Fibroblast of villous mesenchyme (primary cell): Measurements from ENCODE around the gene RFLNA. TPM values are rescaled to one million over a fixed set of nuclear protein-coding genes. Genes with fewer than 3 reads are reported as not detected.

Experiments
- DNase-seq: peaks from one replicate; pipeline ENCODE4 v3.0.0-alpha.2; 2010; ENCODE audit warnings: low read depth
- H3K4me3 ChIP-seq: 2 replicates; pipeline ENCODE4 v1.5.1; 2011; ENCODE audit warnings: low read depth, mild to moderate bottlenecking, low read length
- CTCF ChIP-seq: IDR thresholded peaks from 2 replicates; pipeline ENCODE4 v1.5.1; 2012; ENCODE audit warnings: low read depth, mild to moderate bottlenecking, low read length; ENCODE audit not compliant: insufficient read depth
- total RNA-seq: library from RNA; depleted of rRNA; stranded (reverse); fragments of >200 nt; gene quantifications from 2 replicates; pipeline ENCODE4 v1.2.3, GENCODE V29; 2012

RFLNA gene
- total RNA-seq, 1 donor, result 5.6 TPM

GRCh38 chr12:124281309-124281708 lies 13.6 kb upstream of the RFLNA start:
- H3K4me3 ChIP-seq, result no peak overlapping the region
- DNase-seq, result no peak
- no peak for TF ChIP-seq CTCF

DNA sequence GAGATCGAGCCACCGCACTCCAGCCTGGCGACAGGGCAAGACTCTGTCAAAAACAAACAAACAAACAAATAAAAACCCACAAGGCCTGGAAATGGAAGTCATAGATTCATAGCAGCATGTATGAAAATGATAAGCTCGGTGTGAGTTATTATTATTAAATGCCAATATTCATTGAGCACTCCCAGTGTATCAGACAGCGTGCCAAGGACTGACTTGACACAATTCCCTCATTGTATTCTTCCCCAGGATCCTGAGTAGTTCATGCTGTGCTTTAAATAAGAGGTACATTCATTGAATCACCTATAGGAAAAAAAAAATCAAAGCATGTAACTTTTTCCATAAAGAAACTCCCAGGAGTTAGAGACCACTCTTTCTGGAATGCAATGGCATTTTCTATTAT lies 12.6 kb upstream of the RFLNA start:
- H3K4me3 ChIP-seq, result no peak overlapping the region
- no peak for TF ChIP-seq CTCF
- no peak for DNase-seq

GRCh38 chr12:124283326-124283725 lies 11.6 kb upstream of the RFLNA start:
- no peak for DNase-seq
- no peak overlapping the region for H3K4me3 ChIP-seq
- TF ChIP-seq CTCF, result no peak

GRCh38 chr12:124284368-124284767 lies 10.5 kb upstream of the RFLNA start:
- TF ChIP-seq CTCF, result no peak
- no peak overlapping the region for H3K4me3 ChIP-seq
- no peak for DNase-seq

DNA sequence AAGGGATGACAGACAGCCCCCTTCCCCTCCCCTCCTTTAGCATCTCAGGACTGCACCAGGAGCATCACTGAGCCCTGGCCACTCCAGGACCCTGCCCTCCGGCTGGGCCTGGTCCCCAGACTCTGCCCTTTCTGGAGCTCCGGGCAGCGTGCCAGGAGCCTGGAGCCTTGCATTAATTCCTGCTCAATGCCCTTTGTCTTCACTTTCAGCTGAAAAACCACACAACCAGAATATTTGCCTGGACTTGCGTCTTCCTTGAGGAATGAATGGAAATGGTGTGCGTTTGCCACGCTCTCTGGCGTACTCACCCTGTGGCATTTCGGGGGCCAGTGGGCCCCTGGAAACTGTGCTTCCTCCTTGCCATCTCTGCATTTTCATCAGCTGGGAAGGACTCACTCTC lies 8.5 kb upstream of the RFLNA start:
- no peak overlapping the region for H3K4me3 ChIP-seq
- no peak for TF ChIP-seq CTCF
- no peak for DNase-seq

DNA sequence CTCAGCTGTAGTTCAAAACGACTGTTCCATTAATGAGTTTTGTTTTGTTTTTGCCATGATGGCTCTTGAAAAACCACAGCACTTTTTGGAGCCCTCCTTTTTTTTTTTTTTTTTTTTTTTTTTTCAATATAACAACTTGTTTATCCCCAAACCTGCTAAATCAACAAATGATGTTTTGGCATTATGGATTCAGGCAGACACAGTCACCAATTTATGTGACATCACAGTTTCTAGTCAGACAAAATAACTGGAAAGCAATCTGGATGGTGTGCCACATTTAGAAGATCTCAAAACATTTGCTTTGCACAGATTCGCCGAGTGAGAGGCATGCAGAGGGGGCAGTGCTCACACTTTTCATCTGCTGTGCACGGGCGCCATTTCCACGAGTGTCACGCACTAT lies 7.9 kb upstream of the RFLNA start:
- DNase-seq, result no peak
- TF ChIP-seq CTCF, result no peak
- H3K4me3 ChIP-seq, result no peak overlapping the region
